Keratinocyte (primary cell): ENCODE data around the gene ZNF777. TPM values are rescaled to one million over a fixed set of nuclear protein-coding genes. Genes with fewer than 3 reads are reported as not detected.

ENCODE experiments used
- DNase-seq: peaks from one replicate; pipeline ENCODE4 v3.0.0-alpha.2; 2011; ENCODE audit warnings: low read depth, missing footprints, low spot score
- FAIRE-seq: peaks from 2 replicates; lab custom pipeline; 2011; peaks lifted over from hg19 to GRCh38; lab: Jason Lieb, UNC
- H2AFZ ChIP-seq: 2 replicates; pipeline ENCODE4 v1.6.0; 2012; ENCODE audit warnings: low read length, control low read depth, inconsistent platforms; ENCODE audit not compliant: control insufficient read depth
- H3K27ac ChIP-seq: 2 replicates; pipeline ENCODE4 v1.5.1; 2011; ENCODE audit warnings: low read length; ENCODE audit not compliant: control insufficient read depth, insufficient read depth
- H3K27me3 ChIP-seq: 3 replicates; pipeline ENCODE4 v1.6.0; 2011; ENCODE audit warnings: low read length; ENCODE audit not compliant: control insufficient read depth, insufficient read depth; ENCODE audit errors: extremely low read depth
- H3K36me3 ChIP-seq, 2 experiments: 2 replicates in 1 of 2; 3 replicates in 1 of 2; pipeline ENCODE4 v1.5.1; 2011; ENCODE audit warnings: low read length in 2 of 2, mild to moderate bottlenecking in 1 of 2; ENCODE audit not compliant: control insufficient read depth in 2 of 2, insufficient read depth in 2 of 2; ENCODE audit errors: extremely low read depth in 1 of 2
- H3K4me1 ChIP-seq: 3 replicates; pipeline ENCODE4 v1.5.1; 2011; ENCODE audit warnings: low read length; ENCODE audit not compliant: control insufficient read depth, insufficient read depth; ENCODE audit errors: extremely low read depth
- H3K4me2 ChIP-seq: 3 replicates; pipeline ENCODE4 v1.6.0; 2011; ENCODE audit warnings: low read depth, low read length; ENCODE audit not compliant: control insufficient read depth, insufficient read depth; ENCODE audit errors: extremely low read depth
- H3K4me3 ChIP-seq, 3 experiments: fragments of 200-600 bp in 1 of 3; sonication (generic) in 1 of 3; 2 replicates in 2 of 3; 3 replicates in 1 of 3; pipeline ENCODE4 v1.5.1; 2011 to 2016; ENCODE audit warnings: low read length in 3 of 3, mild to moderate bottlenecking in 3 of 3, control low read depth in 2 of 3, inconsistent platforms in 1 of 3, low read depth in 1 of 3, mixed read lengths in 1 of 3, mixed run types in 1 of 3, moderate library complexity in 1 of 3; ENCODE audit not compliant: control insufficient read depth in 2 of 3, insufficient read depth in 2 of 3; ENCODE audit errors: extremely low read depth in 1 of 3
- H3K79me2 ChIP-seq: 2 replicates; pipeline ENCODE4 v1.6.0; 2012; ENCODE audit warnings: low read length; ENCODE audit not compliant: control insufficient read depth, insufficient read depth
- H3K9ac ChIP-seq: 3 replicates; pipeline ENCODE4 v1.6.0; 2011; ENCODE audit warnings: low read length; ENCODE audit not compliant: control insufficient read depth, insufficient read depth; ENCODE audit errors: extremely low read depth
- H3K9me1 ChIP-seq: 3 replicates; pipeline ENCODE4 v1.6.0; 2011; ENCODE audit warnings: low read length; ENCODE audit not compliant: control insufficient read depth, insufficient read depth; ENCODE audit errors: extremely low read depth
- H3K9me3 ChIP-seq: 2 replicates; pipeline ENCODE4 v1.5.1; 2012; ENCODE audit warnings: low read depth, low read length; ENCODE audit not compliant: control insufficient read depth
- H4K20me1 ChIP-seq: 3 replicates; pipeline ENCODE4 v1.6.0; 2011; ENCODE audit warnings: low read length; ENCODE audit not compliant: control insufficient read depth, insufficient read depth; ENCODE audit errors: extremely low read depth
- CTCF ChIP-seq, 3 experiments: IDR thresholded peaks in 1 of 3; conservative IDR thresholded peaks in 1 of 3; optimal IDR thresholded peaks in 1 of 3; 2 replicates in 2 of 3; 3 replicates in 1 of 3; pipeline versions ENCODE3 to v1.5.1; 2011; ENCODE audit warnings: low read length in 3 of 3, mild to moderate bottlenecking in 3 of 3, moderate library complexity in 2 of 3, control low read depth in 1 of 3, inconsistent platforms in 1 of 3; ENCODE audit not compliant: insufficient read depth in 2 of 3; ENCODE audit errors: extremely low read depth in 1 of 3
- EZH2 ChIP-seq: IDR thresholded peaks from one replicate; pipeline ENCODE4 v1.6.1; 2012; ENCODE audit warnings: inconsistent platforms, mild to moderate bottlenecking, low read length, moderate library complexity
- dilution Hi-C: fragments of 300-500 bp; cut with MboI; formaldehyde crosslinking; loops from one replicate; pipeline ENCODE4 v1.7.0; 2020; ENCODE audit warnings: low sequenced_read_pairs; ENCODE audit not compliant: extremely low pct_ligation_motif_present
- polyA plus RNA-seq, 5 experiments: library from polyadenylated mRNA; depleted of rRNA in 3 of 5; stranded (reverse) in 3 of 5; stranded (forward) in 1 of 5; unstranded in 1 of 5; fragments of >200 nt; gene quantifications; 1 replicate in 1 of 5; 2 replicates in 3 of 5; 3 replicates in 1 of 5; pipeline versions ENCODE4 v1.2.1 to v1.2.3, GENCODE V29; 2011 to 2012; ENCODE audit warnings: missing spikeins in 2 of 5, low read depth in 1 of 5, low replicate concordance in 1 of 5

ZNF777 gene
- polyA plus RNA-seq, 1 donor (not counting 4 experiments of a cell fraction or from before 2014, with no cell fraction given), result 4.8 TPM

GRCh38 chr7:149432121-149432691, 28.7 kb downstream of the ZNF777 start:
- no peaks in the 10 kb centered on the region for H3K27me3 ChIP-seq
- no peak overlapping the region for H3K4me3 ChIP-seq
- H3K9me1 ChIP-seq, result no peaks in the 10 kb centered on the region
- H3K36me3 ChIP-seq, result peaks cover 20 to 27% of the 10 kb centered on the region in 2 experiments
- no peaks in the 10 kb centered on the region for H3K79me2 ChIP-seq
- FAIRE-seq, result no peak
- H3K9me3 ChIP-seq, result no peaks in the 10 kb centered on the region
- H4K20me1 ChIP-seq, result no peaks in the 10 kb centered on the region
- H3K9ac ChIP-seq, result no peak overlapping the region
- DNase-seq, result no peak
- H2AFZ ChIP-seq, result no peak overlapping the region
- no peak for TF ChIP-seq EZH2
- TF ChIP-seq CTCF (optimal IDR thresholded peaks at IDR 0.05 in 1 of 3, IDR thresholded peaks at IDR 0.05 in 1 of 3, conservative IDR thresholded peaks at IDR 0.05 in 1 of 3; ENCODE audit: extremely low read depth in 1 of 3, insufficient read depth in 2 of 3, low read length in 3 of 3), result no peak
- no peak overlapping the region for H3K4me2 ChIP-seq
- H3K4me1 ChIP-seq, result no peaks in the 10 kb centered on the region
- dilution Hi-C loops, result no loop called here
- H3K27ac ChIP-seq, result no peak overlapping the region

- H3K4me3 ChIP-seq, result no peak overlapping the region
- FAIRE-seq, result no peak
- no peaks in the 10 kb centered on the region for H3K4me1 ChIP-seq
- TF ChIP-seq EZH2 (no peak), CTCF (optimal IDR thresholded peaks at IDR 0.05 in 1 of 3, IDR thresholded peaks at IDR 0.05 in 1 of 3, conservative IDR thresholded peaks at IDR 0.05 in 1 of 3; ENCODE audit: extremely low read depth in 1 of 3, insufficient read depth in 2 of 3, low read length in 3 of 3) (no peak)
- H3K27ac ChIP-seq, result no peak overlapping the region
- H3K36me3 ChIP-seq, result peaks cover 20 to 27% of the 10 kb centered on the region in 2 experiments
- no peaks in the 10 kb centered on the region for H3K79me2 ChIP-seq
- dilution Hi-C loops, result no loop called here
- H2AFZ ChIP-seq, result no peak overlapping the region
- H3K4me2 ChIP-seq, result no peak overlapping the region
- no peaks in the 10 kb centered on the region for H3K9me3 ChIP-seq
- no peaks in the 10 kb centered on the region for H3K27me3 ChIP-seq
- no peak for DNase-seq
- H3K9ac ChIP-seq, result no peak overlapping the region
- H3K9me1 ChIP-seq, result no peaks in the 10 kb centered on the region
- no peaks in the 10 kb centered on the region for H4K20me1 ChIP-seq
Measured at GRCh38 chr7:149431486-149432120, 29.3 kb downstream of the ZNF777 start.
